Right forelimb (tissue), 1 donor: ENCODE results near the gene ZNF621.
"Not testable (repeated sequence)": the region's sequence is repeated elsewhere in the genome, so short reads cannot be mapped to it uniquely, and the experiment has no call there.

ENCODE experiments used
- DNase-seq: peaks from one replicate; pipeline ENCODE4 v3.0.0-alpha.2; 2018

The ZNF621 gene

GRCh38 chr3:40546816-40547215 is 22.1 kb downstream of the ZNF621 start:
- DNase-seq, result no peak

- no peak for DNase-seq
Observed at GRCh38 chr3:40550167-40550566, 25.4 kb downstream of the ZNF621 start.

GRCh38 chr3:40557575-40558161 is 32.9 kb downstream of the ZNF621 start:
- no peak for DNase-seq

DNA sequence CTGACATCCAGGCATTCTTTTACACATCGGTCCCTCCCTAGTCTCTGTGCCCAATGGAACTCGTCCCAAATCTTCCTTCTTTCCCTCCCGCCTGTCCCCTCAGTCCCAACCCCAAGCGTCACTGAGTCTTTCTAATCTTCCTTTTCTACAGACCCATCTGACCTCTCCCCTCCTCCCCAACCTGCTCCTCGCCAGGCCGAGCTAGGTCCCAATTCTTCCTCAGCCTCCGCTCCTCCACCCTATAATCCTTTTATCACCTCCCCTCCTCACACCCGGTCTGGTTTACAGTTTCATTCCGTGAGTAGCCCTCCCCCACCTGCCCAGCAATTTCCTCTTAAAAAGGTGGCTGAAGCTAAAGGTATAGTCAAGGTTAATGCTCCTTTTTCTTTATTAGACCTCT is 37.7 kb downstream of the ZNF621 start:
- DNase-seq, result not testable (repeated sequence)

GRCh38 chr3:40565629-40566028 is 40.9 kb downstream of the ZNF621 start:
- DNase-seq, result not testable (repeated sequence)

DNA sequence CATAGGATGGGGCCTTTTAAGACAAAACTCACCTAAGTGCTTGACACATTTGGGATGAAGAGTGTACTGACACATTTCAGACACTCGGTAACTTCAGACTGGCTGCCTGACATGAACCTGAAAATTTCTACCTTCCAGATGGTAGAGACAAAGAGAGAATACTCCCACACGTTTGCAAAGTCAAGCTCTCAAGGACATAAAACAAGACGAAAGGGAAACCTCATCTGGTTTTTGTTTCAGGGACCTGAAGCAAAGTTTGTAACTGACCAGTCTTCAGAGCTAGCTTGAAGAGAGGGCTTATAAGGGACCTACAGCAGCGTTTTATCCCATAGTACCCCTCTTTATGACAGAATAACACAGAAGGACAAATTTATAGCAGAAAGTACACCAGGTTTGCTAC is 41.9 kb downstream of the ZNF621 start:
- DNase-seq, result no peak

DNA sequence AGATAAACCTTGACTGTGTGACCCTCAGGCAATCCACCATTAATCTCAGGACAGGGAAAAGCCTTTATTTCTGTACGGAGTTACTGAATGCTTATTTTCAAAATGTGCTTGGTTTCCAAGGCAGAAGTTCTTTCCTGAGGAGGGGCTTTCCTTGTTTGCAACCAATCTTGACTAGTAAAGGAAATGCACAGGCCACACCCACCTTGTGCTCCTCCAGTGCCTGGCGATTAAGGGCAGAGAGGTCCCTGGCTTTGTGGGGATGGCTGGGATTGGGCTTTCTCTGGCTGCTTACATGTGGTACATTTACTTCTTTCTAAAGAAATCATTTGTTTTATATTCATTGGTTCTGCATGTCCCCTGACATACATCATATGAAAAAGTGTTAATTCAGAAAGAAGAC is 47.8 kb downstream of the ZNF621 start:
- DNase-seq, result no peak

DNA sequence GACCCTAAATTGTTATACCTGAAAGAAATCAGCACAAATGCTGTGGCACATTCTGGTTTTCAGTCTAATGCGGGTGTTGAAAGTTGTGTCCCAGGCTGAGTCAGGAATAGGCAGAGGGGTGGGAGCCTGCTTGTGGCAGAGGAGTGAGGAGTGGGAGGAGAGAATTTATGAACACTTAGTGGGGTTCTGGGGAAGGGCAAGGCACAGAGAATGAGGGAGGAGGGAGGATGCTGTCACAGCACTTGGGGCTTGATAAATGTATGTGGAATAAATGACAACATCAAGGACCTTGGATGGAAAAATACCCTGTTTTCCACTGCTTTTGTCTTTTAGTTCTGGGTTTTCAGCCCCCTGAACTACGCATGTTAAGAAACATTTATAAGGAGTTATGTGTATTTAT is 49.3 kb downstream of the ZNF621 start:
- no peak for DNase-seq

DNA sequence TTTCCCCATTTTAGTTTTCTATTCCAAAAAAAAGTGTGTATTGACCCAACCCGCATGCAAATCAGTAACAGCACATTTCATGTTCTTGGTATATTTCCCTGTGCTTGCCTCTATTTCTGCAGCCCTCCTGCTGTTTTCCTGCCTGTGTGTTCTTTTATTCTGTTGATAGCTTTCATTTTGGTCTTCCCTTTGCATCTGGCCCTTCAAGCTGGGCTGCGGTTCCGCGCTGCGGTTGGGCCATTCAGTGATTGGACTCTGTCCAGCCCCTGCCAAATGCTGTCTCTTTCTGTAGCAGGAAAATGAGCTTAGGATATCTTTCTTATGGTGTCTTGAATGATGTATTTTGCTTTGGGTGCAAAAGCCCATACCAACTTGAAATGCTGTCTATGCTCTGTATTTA is 49.9 kb downstream of the ZNF621 start:
- no peak for DNase-seq

DNA sequence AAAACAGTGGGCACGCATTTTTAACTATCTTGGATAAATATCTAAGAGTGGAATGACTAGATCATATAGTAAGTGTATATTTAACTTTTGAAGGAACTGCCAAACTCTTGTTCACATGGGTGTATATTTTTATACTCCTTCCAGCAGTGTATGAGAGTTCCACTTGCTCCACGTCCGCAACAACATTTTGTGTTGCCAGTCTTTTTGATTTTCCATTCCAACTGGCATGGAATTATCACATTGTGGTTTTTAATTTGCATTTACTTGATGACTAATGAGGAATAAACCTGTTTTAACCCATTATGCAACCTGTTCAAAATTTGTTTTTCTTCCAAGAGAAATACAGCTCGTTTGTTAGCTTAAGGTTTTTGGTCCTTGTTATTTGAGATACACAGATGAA is 51.6 kb downstream of the ZNF621 start:
- DNase-seq, result no peak

DNA sequence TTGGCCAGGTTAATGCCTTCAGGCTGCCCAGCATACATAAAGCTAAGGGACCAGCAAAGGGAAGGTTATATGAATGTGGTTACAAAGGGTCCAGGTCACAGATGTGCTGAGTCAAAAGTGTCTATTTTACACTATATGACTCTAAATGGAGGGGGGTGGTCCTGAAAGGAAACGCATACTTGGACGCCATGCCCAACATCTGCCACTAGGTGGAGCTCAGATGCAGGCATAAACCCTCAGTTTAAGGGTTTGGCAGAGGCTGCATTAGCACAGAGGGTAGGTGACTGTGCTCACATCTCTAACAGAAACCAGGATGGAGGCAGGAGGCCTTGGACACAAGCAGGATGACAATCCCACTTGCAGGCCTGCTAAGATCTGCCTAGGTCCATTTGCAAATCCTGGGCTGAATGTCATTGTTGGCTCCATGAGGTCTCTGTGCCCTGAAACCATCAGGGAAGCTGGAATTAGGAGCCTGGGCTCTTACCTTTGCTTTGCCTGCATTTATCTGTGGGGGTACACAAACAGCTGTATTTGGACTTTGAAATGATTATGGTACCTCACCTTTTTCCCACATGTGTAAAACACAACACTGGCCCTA is 55.8 kb downstream of the ZNF621 start:
- DNase-seq, result peak; percentile 81

GRCh38 chr3:40581166-40581565 is 56.4 kb downstream of the ZNF621 start:
- DNase-seq, result no peak

DNA sequence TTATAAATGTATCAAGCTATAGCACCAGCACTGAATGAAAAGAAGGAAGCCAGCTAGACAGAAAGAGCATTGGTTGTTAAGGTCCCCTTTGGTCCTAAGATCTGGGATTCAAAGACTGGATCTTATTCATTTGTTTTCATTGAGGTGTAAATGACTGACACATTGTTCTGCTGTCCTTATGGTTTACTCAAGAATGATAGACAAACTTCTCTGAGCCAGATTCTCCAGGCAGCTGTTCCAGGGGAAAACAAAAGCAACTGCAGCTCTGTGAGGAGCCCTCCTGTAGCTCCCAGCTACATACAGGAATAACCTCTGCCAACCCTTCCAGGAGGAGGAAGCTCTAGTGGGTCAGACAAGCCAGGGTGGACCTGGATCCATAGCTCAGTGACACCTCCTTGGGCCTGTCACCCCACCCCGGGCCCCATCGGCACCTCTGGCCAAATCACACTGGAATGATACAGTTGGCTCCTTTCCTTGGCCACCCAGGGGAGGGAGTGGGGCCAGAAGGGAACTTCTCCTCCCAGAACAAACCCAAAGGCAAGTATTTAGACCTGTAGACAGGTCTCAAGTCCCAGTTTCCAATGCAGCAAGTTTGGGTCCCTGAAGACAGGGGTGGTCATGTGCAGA is 57.8 kb downstream of the ZNF621 start:
- DNase-seq, result no peak

DNA sequence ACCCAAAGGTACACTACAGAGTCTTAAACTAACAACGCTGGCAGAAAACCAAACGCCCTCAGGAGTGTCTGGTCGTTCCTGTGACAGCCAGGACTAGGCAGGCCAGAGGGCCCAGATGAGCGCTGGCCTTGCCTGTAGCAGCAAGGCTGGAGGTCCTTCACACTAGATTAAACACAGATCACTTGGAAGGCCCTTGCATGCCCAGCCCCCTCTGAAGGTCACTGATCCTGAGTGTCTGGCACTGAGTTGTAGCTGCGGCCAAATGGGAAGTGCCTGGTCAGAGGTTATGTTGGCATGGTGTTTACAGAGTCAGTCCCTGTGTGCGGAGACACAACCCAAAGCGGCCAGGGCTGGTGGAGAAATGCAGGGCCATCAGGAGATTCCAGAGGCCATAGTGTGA is 58.9 kb downstream of the ZNF621 start:
- no peak for DNase-seq

- DNase-seq, result peak; percentile 94
Observed at GRCh38 chr3:40584625-40585189, 59.9 kb downstream of the ZNF621 start.

GRCh38 chr3:40585381-40586016 is 60.7 kb downstream of the ZNF621 start:
- DNase-seq, result no peak

DNA sequence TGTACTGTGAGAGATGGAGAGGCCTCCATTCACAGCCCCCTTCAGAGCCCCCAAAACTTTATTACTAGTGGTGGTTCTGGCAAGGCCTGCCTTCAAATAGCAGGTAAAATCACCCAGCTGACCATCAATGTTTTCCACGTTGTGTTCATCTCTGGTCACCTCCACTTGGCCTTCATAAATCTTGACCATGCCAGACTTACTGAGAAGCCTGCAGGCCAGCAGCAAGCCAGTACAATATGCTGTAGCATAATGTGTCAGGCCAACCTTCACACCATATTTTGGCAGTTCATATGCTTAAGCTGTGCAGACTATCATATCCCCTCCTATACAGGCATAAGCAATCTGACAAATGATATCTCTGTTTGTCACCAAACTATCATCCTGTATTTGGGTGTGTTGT is 62.1 kb downstream of the ZNF621 start:
- no peak for DNase-seq

DNA sequence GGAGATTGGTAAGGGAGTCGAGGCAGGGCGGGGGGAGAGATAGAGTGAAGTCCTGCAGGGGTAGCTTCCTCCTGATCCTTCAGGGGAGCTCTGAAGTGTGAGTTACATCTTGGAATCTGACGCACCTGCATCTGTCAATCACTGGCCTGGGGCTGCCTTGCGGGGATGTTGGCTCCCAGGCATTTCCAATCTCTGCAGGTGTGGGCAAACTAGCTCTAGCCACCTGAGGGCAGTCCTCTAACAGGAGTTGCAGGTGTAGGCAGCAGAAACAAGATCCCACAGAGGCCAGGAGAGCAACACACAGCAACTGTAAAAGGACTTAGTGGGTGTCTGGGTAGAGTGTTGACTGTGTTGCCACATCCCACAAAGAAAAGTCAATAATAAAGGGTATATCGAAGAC is 63.6 kb downstream of the ZNF621 start:
- DNase-seq, result no peak
